ENCODE data around the gene MPIG6B.

The MPIG6B gene

DNA sequence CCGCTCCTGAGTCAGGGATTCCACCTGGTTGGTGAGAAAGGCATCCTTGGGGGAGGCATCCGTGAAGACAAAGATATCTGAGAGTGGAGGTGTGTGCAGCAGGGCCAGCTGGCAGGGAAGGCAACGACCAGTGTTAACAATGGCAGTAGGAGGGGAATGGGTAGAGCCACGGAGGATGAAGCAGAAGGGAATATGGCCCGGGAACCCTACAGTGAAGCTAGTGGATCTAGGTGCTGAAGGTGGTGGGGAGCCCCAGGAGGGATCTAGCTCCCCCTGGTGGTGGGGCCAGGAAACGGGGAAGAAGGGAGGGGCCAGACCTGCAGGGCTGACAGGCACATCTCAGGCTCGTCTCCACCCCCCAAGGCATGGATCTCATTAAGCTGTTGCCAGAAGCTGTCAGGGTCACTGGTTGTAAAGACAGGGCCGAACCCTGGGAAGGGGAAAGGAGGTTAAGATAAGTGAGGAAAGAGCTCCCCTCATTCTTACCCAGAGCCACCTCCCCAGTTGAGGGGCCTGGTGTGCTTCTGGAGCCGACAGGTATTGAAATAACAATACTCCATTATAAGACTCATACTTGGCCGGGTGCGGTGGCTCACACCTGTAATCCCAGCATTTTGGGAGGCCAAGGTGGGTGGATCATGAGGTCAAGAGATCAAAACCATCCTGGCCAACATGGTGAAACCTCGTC lies 46.7 kb downstream of the MPIG6B start:
- no peak overlapping the region for H3K9ac ChIP-seq (ENCODE audit: low read length)
- no peaks in the 10 kb centered on the region for H3K27me3 ChIP-seq (ENCODE audit: insufficient read depth, low read length)
- no peaks in the 10 kb centered on the region for H3K4me1 ChIP-seq (ENCODE audit: insufficient read depth, low read length, severe bottlenecking)

DNA sequence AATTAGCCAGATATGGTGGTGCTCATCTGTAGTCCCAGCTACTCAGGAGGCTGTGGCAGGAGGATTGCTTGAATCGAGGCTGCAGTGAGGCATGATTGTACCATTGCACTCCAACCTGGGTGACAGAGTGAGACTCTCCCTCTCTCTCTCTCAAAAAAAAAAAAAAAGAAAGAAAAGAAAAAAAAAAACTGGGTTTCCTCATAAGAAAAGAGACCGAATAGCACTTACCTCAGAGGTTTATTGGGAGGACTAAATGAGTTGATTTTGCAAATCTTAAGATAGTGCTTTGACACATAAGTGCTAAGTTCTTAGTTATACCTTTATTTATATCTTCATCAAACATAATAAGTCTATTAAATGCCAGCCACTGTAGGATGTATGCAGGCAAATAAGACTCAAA lies 47.7 kb downstream of the MPIG6B start:
- Histone ChIP-seq H3F3A (ENCODE audit: insufficient read depth, low read length) (no peaks in the 10 kb centered on the region), H3K36me3 (ENCODE audit: insufficient read depth, low read length) (no peaks in the 10 kb centered on the region), H4K20me1 (ENCODE audit: insufficient read depth, low read length) (no peaks in the 10 kb centered on the region), H3K4me2 (ENCODE audit: low read length) (no peak overlapping the region), H2AFZ (ENCODE audit: low read length) (no peak overlapping the region), H3K79me2 (ENCODE audit: insufficient read depth, low read length) (no peaks in the 10 kb centered on the region), H3K4me3 (ENCODE audit: low read depth, low read length, poor library complexity, severe bottlenecking) (no peak overlapping the region), H3K27ac (ENCODE audit: low read depth, low read length, poor library complexity, severe bottlenecking) (no peak overlapping the region), H3K27me3 (ENCODE audit: insufficient read depth, low read length) (no peaks in the 10 kb centered on the region), H3K4me1 (ENCODE audit: insufficient read depth, low read length, severe bottlenecking) (no peaks in the 10 kb centered on the region), H3K9ac (ENCODE audit: low read length) (no peak overlapping the region), H3K9me2 (ENCODE audit: low read depth, low read length) (no peaks in the 10 kb centered on the region), H3K9me3 (ENCODE audit: low read length) (no peaks in the 10 kb centered on the region)
- TF ChIP-seq, protein P1, sequence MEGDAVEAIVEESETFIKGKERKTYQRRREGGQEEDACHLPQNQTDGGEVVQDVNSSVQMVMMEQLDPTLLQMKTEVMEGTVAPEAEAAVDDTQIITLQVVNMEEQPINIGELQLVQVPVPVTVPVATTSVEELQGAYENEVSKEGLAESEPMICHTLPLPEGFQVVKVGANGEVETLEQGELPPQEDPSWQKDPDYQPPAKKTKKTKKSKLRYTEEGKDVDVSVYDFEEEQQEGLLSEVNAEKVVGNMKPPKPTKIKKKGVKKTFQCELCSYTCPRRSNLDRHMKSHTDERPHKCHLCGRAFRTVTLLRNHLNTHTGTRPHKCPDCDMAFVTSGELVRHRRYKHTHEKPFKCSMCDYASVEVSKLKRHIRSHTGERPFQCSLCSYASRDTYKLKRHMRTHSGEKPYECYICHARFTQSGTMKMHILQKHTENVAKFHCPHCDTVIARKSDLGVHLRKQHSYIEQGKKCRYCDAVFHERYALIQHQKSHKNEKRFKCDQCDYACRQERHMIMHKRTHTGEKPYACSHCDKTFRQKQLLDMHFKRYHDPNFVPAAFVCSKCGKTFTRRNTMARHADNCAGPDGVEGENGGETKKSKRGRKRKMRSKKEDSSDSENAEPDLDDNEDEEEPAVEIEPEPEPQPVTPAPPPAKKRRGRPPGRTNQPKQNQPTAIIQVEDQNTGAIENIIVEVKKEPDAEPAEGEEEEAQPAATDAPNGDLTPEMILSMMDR (IDR thresholded peaks at IDR 0.05; ENCODE audit: low read length), result no peak
- TF ChIP-seq EZH2 (IDR thresholded peaks at IDR 0.05; ENCODE audit: borderline replicate concordance, low read length), result no peak

More for the DNA sequence above, 46.7 kb downstream of the MPIG6B start:
- Histone ChIP-seq H3K4me3 (ENCODE audit: low read depth, low read length, poor library complexity, severe bottlenecking) (no peak overlapping the region), H3K27ac (ENCODE audit: low read depth, low read length, poor library complexity, severe bottlenecking) (no peak overlapping the region), H3K36me3 (ENCODE audit: insufficient read depth, low read length) (no peaks in the 10 kb centered on the region), H3F3A (ENCODE audit: insufficient read depth, low read length) (no peaks in the 10 kb centered on the region), H3K9me3 (ENCODE audit: low read length) (no peaks in the 10 kb centered on the region), H3K4me2 (ENCODE audit: low read length) (no peak overlapping the region), H3K9me2 (ENCODE audit: low read depth, low read length) (no peaks in the 10 kb centered on the region), H3K79me2 (ENCODE audit: insufficient read depth, low read length) (no peaks in the 10 kb centered on the region), H4K20me1 (ENCODE audit: insufficient read depth, low read length) (no peaks in the 10 kb centered on the region), H2AFZ (ENCODE audit: low read length) (no peak overlapping the region)
- TF ChIP-seq, protein P1 (IDR thresholded peaks at IDR 0.05; ENCODE audit: low read length), result peak; percentile 96
- TF ChIP-seq EZH2 (IDR thresholded peaks at IDR 0.05; ENCODE audit: borderline replicate concordance, low read length), result no peak

DNA sequence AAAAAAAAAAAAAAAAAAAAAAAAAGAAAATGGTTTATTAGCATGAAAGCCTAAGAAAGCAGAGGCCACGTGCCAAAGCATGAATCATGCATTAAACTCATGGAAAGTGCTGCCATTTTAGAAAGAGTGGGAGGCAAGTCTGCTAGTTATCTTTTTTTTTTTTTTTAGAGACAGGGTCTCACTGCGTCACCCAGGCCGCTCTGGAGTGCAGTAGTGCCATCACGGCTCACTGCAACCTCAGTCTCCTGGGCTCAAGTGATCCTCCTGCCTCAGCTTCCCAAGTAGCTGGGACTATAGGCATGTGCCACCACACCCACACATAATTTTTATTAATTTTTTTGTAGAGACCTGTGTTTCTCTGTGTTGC lies 48.8 kb downstream of the MPIG6B start:
- no peaks in the 10 kb centered on the region for H3K27me3 ChIP-seq (ENCODE audit: insufficient read depth, low read length)
- H3K4me2 ChIP-seq (ENCODE audit: low read length), result no peak overlapping the region
- H3K27ac ChIP-seq (ENCODE audit: low read depth, low read length, poor library complexity, severe bottlenecking), result no peak overlapping the region
- no peaks in the 10 kb centered on the region for H3K36me3 ChIP-seq (ENCODE audit: insufficient read depth, low read length)
- H3K9me2 ChIP-seq (ENCODE audit: low read depth, low read length), result no peaks in the 10 kb centered on the region
- H4K20me1 ChIP-seq (ENCODE audit: insufficient read depth, low read length), result no peaks in the 10 kb centered on the region
- H3K9me3 ChIP-seq (ENCODE audit: low read length), result no peaks in the 10 kb centered on the region
- peaks cover 3% of the 10 kb centered on the region for H3K4me1 ChIP-seq (ENCODE audit: insufficient read depth, low read length, severe bottlenecking)
- no peak overlapping the region for H2AFZ ChIP-seq (ENCODE audit: low read length)
- H3K4me3 ChIP-seq (ENCODE audit: low read depth, low read length, poor library complexity, severe bottlenecking), result no peak overlapping the region
- no peaks in the 10 kb centered on the region for H3K79me2 ChIP-seq (ENCODE audit: insufficient read depth, low read length)
- no peaks in the 10 kb centered on the region for H3F3A ChIP-seq (ENCODE audit: insufficient read depth, low read length)
- TF ChIP-seq, protein P1 (IDR thresholded peaks at IDR 0.05; ENCODE audit: low read length), result no peak
- no peak for TF ChIP-seq EZH2 (IDR thresholded peaks at IDR 0.05; ENCODE audit: borderline replicate concordance, low read length)
- H3K9ac ChIP-seq (ENCODE audit: low read length), result no peak overlapping the region
